H9 (cell line): ENCODE measurements around the gene DPP6. TPM values are rescaled to one million over a fixed set of nuclear protein-coding genes. Genes with fewer than 3 reads are reported as not detected.

ENCODE experiments used
- DNase-seq: peaks from one replicate; pipeline ENCODE4 v3.0.0-alpha.2; 2017
- H2AFZ ChIP-seq: one replicate; pipeline ENCODE4 v1.6.1; 2013; ENCODE audit warnings: mild to moderate bottlenecking, low read length, control low read depth, moderate library complexity
- H2AK5ac ChIP-seq: 2 replicates; pipeline ENCODE4 v1.6.1; 2013; ENCODE audit warnings: low read length, control low read depth, mixed read lengths; ENCODE audit not compliant: insufficient read length
- H2BK120ac ChIP-seq: one replicate; pipeline ENCODE4 v1.6.1; 2013; ENCODE audit warnings: low read depth, mild to moderate bottlenecking, low read length, control low read depth, inconsistent platforms; ENCODE audit not compliant: poor library complexity, severe bottlenecking
- H2BK12ac ChIP-seq: 2 replicates; pipeline ENCODE4 v1.6.1; 2013; ENCODE audit warnings: low read length, control low read depth, mixed read lengths, low read depth; ENCODE audit not compliant: insufficient read length
- H2BK15ac ChIP-seq: 2 replicates; pipeline ENCODE4 v1.6.1; 2013; ENCODE audit warnings: low read depth, low read length, control low read depth
- H2BK20ac ChIP-seq: one replicate; pipeline ENCODE4 v1.6.1; 2013; ENCODE audit warnings: low read depth, mild to moderate bottlenecking, low read length, control low read depth, inconsistent platforms; ENCODE audit not compliant: poor library complexity, severe bottlenecking
- H2BK5ac ChIP-seq: 2 replicates; pipeline ENCODE4 v1.6.1; 2013; ENCODE audit warnings: low read length, control low read depth, mixed read lengths; ENCODE audit not compliant: insufficient read length
- H3K14ac ChIP-seq: 2 replicates; pipeline ENCODE4 v1.6.1; 2013; ENCODE audit warnings: low read length, control low read depth; ENCODE audit not compliant: insufficient read depth
- H3K18ac ChIP-seq: 2 replicates; pipeline ENCODE4 v1.6.1; 2013; ENCODE audit warnings: low read depth, mild to moderate bottlenecking, mixed read lengths, low read length, control low read depth; ENCODE audit not compliant: insufficient read length
- H3K23ac ChIP-seq: 2 replicates; pipeline ENCODE4 v1.6.1; 2013; ENCODE audit warnings: low read length, control low read depth, mixed read lengths, low read depth; ENCODE audit not compliant: insufficient read length
- H3K23me2 ChIP-seq: 2 replicates; pipeline ENCODE4 v1.6.1; 2013; ENCODE audit warnings: low read depth, mild to moderate bottlenecking, mixed read lengths, low read length, control low read depth; ENCODE audit not compliant: insufficient read length, poor library complexity, severe bottlenecking
- H3K27ac ChIP-seq: 2 replicates; pipeline ENCODE4 v1.5.1; 2013; ENCODE audit warnings: low read length, control low read depth, mixed read lengths, low read depth; ENCODE audit not compliant: insufficient read length
- H3K27me3 ChIP-seq: 2 replicates; pipeline ENCODE4 v1.6.1; 2013; ENCODE audit warnings: low read length, control low read depth, inconsistent platforms; ENCODE audit not compliant: insufficient read depth
- H3K4ac ChIP-seq: 2 replicates; pipeline ENCODE4 v1.6.1; 2013; ENCODE audit warnings: low read depth, mild to moderate bottlenecking, control low read depth, inconsistent platforms, low read length, moderate library complexity
- H3K4me1 ChIP-seq: 2 replicates; pipeline ENCODE4 v1.6.1; 2013; ENCODE audit warnings: low read length, control low read depth, inconsistent platforms; ENCODE audit not compliant: insufficient read depth
- H3K4me2 ChIP-seq: 2 replicates; pipeline ENCODE4 v1.6.1; 2013; ENCODE audit warnings: low read length, control low read depth, mixed read lengths; ENCODE audit not compliant: insufficient read length, insufficient read depth
- H3K56ac ChIP-seq: 2 replicates; pipeline ENCODE4 v1.6.1; 2013; ENCODE audit warnings: low read depth, mild to moderate bottlenecking, mixed read lengths, low read length, control low read depth; ENCODE audit not compliant: insufficient read length
- H3K79me1 ChIP-seq: 2 replicates; pipeline ENCODE4 v1.6.1; 2013; ENCODE audit warnings: low read depth, mild to moderate bottlenecking, moderate library complexity, low read length, control low read depth, inconsistent platforms; ENCODE audit not compliant: insufficient read depth, poor library complexity, severe bottlenecking
- H3K79me2 ChIP-seq: 2 replicates; pipeline ENCODE4 v1.6.1; 2013; ENCODE audit warnings: low read length, control low read depth, inconsistent platforms; ENCODE audit not compliant: insufficient read depth
- H3K9ac ChIP-seq: 2 replicates; pipeline ENCODE4 v1.6.1; 2013; ENCODE audit warnings: low read length, control low read depth, mixed read lengths; ENCODE audit not compliant: insufficient read length; ENCODE audit errors: extremely low read depth
- H3K9me3 ChIP-seq: one replicate; pipeline ENCODE4 v1.6.1; 2013; ENCODE audit warnings: low read depth, low read length, inconsistent platforms; ENCODE audit not compliant: control insufficient read depth
- H3T11ph ChIP-seq: one replicate; pipeline ENCODE4 v1.6.1; 2013; ENCODE audit warnings: mild to moderate bottlenecking, low read length, control low read depth, inconsistent platforms
- H4K20me1 ChIP-seq: one replicate; pipeline ENCODE4 v1.6.1; 2013; ENCODE audit not compliant: control insufficient read depth, insufficient read length, insufficient read depth
- H4K5ac ChIP-seq: 2 replicates; pipeline ENCODE4 v1.6.1; 2013; ENCODE audit warnings: low read depth, mild to moderate bottlenecking, mixed read lengths, low read length, control low read depth; ENCODE audit not compliant: insufficient read length
- H4K8ac ChIP-seq: replicated peaks from 2 replicates; pipeline ENCODE4 v1.6.1; 2013; ENCODE audit warnings: low read length, control low read depth, mixed read lengths, low read depth; ENCODE audit not compliant: insufficient read length
- H4K91ac ChIP-seq: 2 replicates; pipeline ENCODE4 v1.6.1; 2013; ENCODE audit warnings: low read depth, mild to moderate bottlenecking, moderate library complexity, mixed read lengths, low read length, control low read depth; ENCODE audit not compliant: insufficient read length
- H3K27ac Mint-ChIP-seq, 3 experiments: 2 replicates in 2 of 3; 3 replicates in 1 of 3; pipeline ENCODE4 v1.8.0; 2020 to 2021; ENCODE audit warnings: mixed read lengths in 3 of 3, mild to moderate bottlenecking in 1 of 3, moderate library complexity in 1 of 3
- H3K27me3 Mint-ChIP-seq: 2 replicates; pipeline ENCODE4 v1.8.0; 2021; ENCODE audit warnings: low read depth, mild to moderate bottlenecking, moderate library complexity, mixed read lengths
- H3K36me3 Mint-ChIP-seq, 3 experiments: 2 replicates in 2 of 3; 3 replicates in 1 of 3; pipeline ENCODE4 v1.8.0; 2020 to 2021; ENCODE audit warnings: low read depth in 3 of 3, mixed read lengths in 3 of 3; ENCODE audit not compliant: insufficient read depth in 1 of 3
- H3K4me1 Mint-ChIP-seq, 2 experiments: 2 replicates each; pipeline ENCODE4 v1.8.0; 2020; ENCODE audit warnings: mixed read lengths in 2 of 2
- H3K4me3 Mint-ChIP-seq, 2 experiments: 2 replicates in 1 of 2; 3 replicates in 1 of 2; pipeline ENCODE4 v1.8.0; 2020 to 2021; ENCODE audit warnings: mild to moderate bottlenecking in 2 of 2, mixed read lengths in 2 of 2, moderate library complexity in 1 of 2
- H3K9me3 Mint-ChIP-seq, 2 experiments: 2 replicates in 1 of 2; 3 replicates in 1 of 2; pipeline ENCODE4 v1.8.0; 2020; ENCODE audit warnings: mild to moderate bottlenecking in 2 of 2, mixed read lengths in 2 of 2, moderate library complexity in 1 of 2
- CTCF ChIP-seq: fragments of 200-600 bp; sonication (generic); conservative IDR thresholded peaks from 3 replicates; pipeline ENCODE4 v1.8.0; 2021; ENCODE audit warnings: antibody characterized with exemption, mild to moderate bottlenecking
- WGBS: extraction: QIAGEN DNeasy Blood & Tissue Kit; methylation state at CpG from one replicate; pipeline ENCODE4 v1.1.7; 2013; ENCODE audit warnings: missing lambda C conversion rate, low lambda C conversion rate, mixed read lengths; ENCODE audit not compliant: insufficient read length; ENCODE audit errors: extremely low coverage; 5-methylcytosine and 5-hydroxymethylcytosine counted together
- total RNA-seq: library from RNA; stranded (reverse); gene quantifications from 2 replicates; pipeline ENCODE4 v1.2.1, GENCODE V29; 2021

Gene DPP6
- total RNA-seq, 1 experiment from 2014 or later: 4.5 TPM

GRCh38 chr7:154388412-154388811 lies 336.2 kb downstream of the DPP6 start:
- no peak overlapping the region for H2BK12ac ChIP-seq
- no peak for TF ChIP-seq CTCF
- Mint-ChIP-seq H3K27me3 (no peaks in the 10 kb centered on the region; the same call in 1 of the 2 replicates), H3K4me1 (peaks cover 9 to 10% of the 10 kb centered on the region in 2 experiments), H3K4me3 (no peak overlapping the region), H3K9me3 (no peaks in the 10 kb centered on the region; a peak in 1 of 5 replicates), H3K27ac (no peak overlapping the region), H3K36me3 (no peaks in the 10 kb centered on the region)
- H2BK5ac ChIP-seq: no peak overlapping the region
- H2BK120ac ChIP-seq: no peak overlapping the region
- no peaks in the 10 kb centered on the region for H3K27me3 ChIP-seq
- H3K56ac ChIP-seq: no peak overlapping the region
- no peak for DNase-seq
- WGBS: no CpG with 5 or more reads among the region's 4 CpGs
- 0 out of 2 replicates have a peak overlapping the region, but pooled peaks have one; percentile 13 for H3K14ac ChIP-seq
- no peaks in the 10 kb centered on the region for H3K9me3 ChIP-seq
- H3K4me1 ChIP-seq: no peaks in the 10 kb centered on the region
- no peak overlapping the region for H3K4ac ChIP-seq
- no peak overlapping the region for H2AK5ac ChIP-seq
- no peak overlapping the region for H2BK15ac ChIP-seq
- H3K23me2 ChIP-seq: no peaks in the 10 kb centered on the region
- H4K91ac ChIP-seq: no peak overlapping the region
- no peak overlapping the region for H2BK20ac ChIP-seq
- no peak overlapping the region for H3K18ac ChIP-seq
- H4K8ac ChIP-seq: no peak overlapping the region
- H3K23ac ChIP-seq: no peak overlapping the region
- H3K4me2 ChIP-seq: no peak overlapping the region
- no peak overlapping the region for H3T11ph ChIP-seq
- no peaks in the 10 kb centered on the region for H4K20me1 ChIP-seq
- H3K79me1 ChIP-seq: no peaks in the 10 kb centered on the region
- no peak overlapping the region for H4K5ac ChIP-seq
- no peak overlapping the region for H3K9ac ChIP-seq
- no peak overlapping the region for H2AFZ ChIP-seq
- no peaks in the 10 kb centered on the region for H3K79me2 ChIP-seq
- H3K27ac ChIP-seq: no peak overlapping the region
